NCI-H748 (cell line): ENCODE data around the gene HAND2.

Experiments used
- DNase-seq: peaks from one replicate; lab custom pipeline; 2025; ENCODE audit not compliant: unreplicated experiment; lab: John Stamatoyannopoulos, UW

The HAND2 gene

DNA sequence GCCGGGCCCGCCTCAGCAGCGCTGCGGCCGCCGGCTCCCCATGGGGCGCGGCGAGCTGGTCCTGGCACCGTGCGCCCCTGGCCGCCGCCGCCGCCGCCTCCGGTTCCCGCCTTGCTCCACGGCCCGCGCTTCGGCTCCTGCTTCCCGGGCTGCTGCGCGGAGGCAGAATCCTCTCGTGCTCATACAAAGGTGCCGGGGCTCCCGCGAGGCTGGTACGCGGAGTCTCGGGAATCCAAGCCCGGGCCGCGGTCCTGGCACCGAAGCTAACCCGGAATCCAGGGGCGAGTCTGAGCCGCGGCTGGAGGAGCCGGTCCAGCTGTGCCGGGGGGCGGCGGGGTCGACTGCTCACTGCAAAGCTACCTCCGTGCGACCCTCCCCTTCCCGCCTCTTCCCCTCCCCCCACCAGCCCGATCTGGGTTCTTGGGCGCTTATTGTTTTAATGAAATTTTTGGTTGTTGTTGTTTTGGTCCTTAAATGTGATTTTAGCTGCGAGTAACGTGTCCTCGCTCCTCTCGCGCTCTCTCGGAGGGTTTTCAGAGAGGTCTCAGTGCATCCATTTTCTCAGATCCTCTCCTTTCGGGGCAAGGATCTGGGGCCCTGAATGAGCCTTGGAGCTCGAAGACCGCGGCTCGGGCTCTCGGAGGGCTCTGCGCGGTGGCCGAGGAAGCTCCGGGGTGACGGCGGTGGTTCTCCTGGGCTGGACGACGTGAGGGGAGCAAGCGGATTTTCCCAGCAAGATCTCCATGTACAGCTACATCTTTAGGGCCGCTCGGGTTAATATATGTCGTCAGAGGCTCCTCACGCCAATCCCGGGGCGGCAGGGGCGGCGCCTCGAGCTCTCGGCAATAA is at the start of gene HAND2:
Gene HAND2, minus strand, starts transcription at position 753 of the 849 bp plus-strand sequence. CDS start 940 bp downstream, outside the sequence.
- DNase-seq, result peak; percentile 86

DNA sequence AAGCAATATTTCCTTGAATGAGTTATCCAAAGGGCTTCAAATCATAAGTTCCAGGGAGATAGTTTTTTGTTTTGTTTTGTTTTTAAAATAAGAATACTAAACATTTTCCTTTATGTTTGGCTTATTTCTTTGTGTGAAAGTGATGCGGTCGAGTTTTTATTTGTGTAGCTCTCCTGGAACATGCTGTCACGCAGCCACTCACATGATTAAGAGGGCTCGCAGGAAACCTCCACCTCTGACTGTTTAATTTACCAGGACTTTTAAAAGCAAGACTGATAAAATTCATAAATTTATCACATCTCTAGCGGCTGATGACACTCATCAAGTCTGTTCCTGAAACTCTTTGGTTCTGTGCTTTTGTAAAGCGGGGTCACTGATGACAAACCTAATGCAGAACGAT is 48.9 kb upstream of the HAND2 start:
- no peak for DNase-seq

DNA sequence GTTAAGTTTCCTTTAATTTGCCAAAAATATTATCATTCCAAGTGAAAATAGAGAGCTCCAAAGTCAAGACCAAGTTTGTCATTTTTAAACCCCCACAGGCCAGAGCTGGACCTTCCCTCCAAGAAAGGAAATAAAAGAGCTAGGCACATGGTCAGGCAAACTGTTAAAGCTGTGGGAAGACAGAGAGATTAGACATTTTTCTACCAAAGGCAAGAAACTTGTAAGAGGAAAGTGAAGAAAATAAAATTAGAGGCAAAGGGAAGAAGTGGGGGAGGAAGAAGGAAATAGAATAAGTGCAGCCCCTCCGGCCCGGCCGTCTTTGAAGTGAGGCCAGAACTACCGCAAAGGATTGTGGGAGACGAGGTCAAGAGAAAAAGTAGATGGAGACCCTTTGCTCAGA is 47.9 kb upstream of the HAND2 start:
- DNase-seq, result no peak

DNA sequence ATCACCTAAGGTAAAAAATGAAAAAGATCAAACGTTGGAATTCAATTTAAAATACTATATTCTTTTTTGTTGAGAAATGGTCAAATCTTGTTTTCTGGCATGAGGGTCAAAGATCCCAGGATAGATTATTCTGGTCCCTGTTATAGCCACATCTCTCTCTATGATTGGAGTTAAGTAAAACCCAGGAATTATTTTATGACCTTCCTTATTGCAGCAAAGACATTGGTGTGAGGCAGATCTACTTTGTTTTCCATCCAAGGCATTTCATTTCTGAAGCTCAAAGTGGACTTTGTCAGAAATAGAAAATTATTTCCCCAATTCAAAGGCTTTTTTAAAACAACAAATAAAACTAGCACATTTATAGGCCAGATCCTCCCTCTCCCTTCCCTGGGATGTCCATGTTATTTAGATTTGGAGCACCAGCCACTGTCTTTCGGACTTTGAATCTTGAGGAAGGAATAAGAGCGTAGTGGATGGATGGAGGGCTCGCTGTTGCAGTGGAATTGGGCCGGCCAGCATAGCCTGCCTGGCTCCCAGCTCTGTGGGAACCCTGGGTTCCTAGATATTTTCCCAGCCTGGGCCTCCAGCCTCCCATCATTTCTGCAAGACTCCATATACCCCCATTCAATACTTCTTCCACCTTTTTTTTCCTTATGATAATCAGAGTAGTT is 45.6 kb upstream of the HAND2 start:
- DNase-seq, result no peak

DNA sequence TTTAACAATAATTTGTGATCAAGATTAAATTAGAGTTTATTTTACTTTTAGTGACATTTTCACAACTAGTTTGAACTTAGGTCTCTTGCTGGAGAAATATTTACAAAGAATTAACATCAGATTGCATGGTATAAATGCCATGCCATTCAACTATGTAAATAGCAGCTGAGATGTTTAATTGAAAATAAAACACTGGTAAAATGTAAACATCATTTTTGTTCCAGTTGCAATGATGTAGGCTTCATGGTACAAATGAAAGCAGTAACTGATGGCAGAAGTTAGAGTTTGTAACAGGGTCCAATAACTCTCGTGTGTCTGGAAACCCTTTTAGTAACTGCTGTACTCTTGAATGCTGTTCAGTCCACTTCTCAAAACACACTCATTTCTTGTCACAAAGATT is 43.7 kb upstream of the HAND2 start:
- peak; percentile 3 for DNase-seq

DNA sequence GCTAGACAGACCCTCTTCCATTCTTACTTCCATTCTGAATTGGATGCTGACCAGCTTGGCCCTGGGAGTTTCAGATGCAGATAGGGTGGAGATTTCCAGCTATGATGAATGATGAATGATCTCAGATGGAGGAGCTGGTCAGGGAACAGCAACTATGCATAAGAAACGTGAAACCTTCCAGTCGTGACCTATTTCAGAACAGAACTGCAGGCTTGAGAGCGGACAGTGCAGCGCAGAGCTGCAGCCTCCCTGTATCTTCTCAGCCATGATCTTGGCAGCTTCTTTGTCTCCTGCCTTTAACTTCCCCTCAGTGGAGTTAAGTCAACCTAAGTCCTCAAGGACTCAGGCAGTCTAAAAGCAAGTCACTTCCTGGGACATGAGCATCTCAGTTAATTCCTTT is 43.3 kb upstream of the HAND2 start:
- DNase-seq, result no peak

DNA sequence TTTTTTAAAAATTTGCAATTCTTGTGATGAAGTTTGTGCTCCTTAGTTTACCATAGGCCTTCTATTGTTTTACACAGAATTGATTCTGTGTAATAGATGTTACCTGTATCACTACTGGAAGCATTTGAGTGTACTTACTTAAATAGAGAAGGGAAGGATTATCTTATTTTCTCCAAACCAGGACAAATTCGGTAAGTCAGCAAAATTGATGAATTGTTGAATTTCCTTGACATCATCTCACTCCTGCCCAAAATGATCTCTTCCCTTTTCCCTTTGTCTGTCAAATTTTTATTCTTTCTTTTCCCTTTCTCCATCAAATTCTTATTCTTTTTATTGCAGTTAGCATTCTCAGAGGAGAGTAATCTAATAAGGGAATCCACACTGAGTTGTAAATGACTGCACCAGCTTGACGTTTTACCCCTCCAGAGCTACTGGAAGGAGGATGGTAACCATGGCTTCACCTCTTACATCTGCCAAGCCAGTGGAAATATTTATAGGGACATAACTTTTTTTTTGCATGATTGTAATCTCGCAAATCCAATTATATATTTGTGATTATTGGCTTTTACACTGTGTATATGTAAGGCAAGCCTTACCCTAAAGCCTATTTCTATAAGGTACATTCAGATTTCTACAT is 42.6 kb upstream of the HAND2 start:
- no peak for DNase-seq

DNA sequence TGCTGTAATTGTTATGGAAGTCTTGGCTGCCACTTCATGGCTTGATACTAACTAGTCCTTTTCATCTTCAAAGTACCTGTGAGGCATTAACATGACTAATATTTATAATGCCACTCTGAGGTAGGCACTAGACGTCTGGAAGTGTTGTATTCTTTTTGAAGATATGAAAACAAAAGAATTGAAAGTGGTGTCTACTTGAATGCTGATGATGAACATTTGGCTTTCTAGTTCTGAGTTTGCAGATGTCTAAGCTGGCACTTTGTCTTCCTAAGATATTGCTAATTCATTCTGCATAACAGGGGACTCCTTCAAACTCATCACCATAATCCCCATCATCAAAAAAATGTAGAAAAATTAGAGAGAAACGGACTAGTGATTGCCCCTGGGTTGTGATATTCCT is 41.6 kb upstream of the HAND2 start:
- no peak for DNase-seq

DNA sequence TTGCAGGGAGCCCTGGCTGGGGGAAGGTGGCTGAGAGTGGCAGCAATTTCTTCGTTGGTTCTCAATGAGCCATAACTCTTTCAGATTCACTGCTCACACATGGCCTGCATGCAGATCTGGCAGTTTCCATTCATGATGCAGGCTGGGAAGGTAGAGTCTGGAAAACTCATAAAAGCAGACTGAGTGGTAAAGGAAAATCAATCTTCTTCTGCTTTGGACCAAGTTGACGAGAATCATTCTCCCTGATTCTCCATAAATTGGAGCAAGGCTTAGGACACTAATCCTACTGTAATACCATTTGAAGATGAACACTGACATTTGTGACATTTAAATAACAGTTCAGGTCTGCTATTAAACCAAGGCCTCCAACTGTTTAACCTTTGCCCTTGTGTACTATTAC is 35.3 kb upstream of the HAND2 start:
- DNase-seq, result no peak

DNA sequence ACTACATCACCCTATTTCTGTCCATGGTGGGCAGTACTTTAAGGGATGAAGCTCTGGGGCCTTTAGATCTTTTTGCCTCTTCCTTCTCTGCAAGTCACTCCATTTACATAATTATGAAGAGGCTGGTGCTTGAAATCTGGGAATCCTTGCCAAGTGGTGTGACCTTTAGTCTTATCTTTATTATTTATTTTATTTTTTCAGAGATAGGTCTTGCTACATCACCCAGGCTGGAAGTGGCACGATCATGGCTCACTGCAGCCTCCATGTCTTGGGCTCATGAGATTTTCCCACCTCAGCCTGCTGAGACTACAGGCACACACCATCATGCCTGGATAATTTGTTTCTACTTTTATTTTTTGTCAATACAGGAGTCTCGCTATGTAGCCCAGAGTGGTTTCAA is 34.4 kb upstream of the HAND2 start:
- no peak for DNase-seq

DNA sequence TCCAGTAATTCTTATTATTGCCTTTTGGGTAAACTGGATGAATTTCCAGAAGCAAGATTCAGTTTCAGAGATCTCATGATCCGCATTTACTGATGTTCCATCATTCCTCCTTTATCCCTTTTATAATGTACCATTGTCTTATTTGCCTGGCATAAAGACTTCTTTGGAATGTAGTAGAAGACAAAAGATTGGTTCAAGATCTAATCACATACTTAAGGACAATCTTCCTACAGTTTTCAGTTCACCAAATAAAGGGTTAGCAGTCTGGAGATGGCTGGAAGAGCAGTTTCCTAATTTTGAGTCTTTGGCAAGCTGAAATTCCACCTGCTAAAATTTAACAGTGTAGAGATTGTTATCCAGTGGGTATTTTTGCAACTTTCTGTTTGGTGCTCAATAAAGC is 30.9 kb upstream of the HAND2 start:
- DNase-seq, result no peak

DNA sequence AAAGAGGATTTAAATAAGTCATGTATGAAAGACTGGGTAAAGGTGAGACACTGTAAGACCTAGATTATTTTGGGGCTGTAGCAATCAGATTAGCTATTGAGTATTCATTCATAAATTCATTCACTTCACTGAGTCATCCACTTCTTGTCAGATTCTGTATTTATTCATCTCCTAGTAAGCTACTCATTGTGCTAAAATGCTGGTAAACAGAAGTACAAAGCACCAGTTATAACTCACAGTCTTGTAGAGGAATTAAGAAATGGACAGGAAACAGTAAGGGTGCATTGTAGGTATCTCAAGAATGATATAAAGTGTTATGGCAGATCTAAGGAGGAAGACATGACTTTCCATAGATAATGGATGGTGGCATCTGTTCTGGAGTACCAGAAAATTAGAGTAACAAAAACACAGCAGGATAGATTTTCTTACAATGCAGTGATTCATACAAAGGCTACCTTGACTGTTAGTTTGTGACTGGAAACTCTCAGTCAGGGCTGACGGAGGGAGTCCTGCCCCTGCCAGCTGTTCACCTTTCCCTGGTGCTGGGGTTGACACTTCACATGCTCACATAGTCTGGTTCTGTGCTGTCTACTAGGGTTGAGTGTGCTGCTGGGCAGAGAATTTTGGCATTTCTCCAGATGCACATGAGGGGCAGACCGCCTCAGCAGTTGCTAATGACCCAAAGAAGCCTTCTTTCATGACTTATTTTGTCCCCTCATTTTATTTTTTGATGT is 26.5 kb upstream of the HAND2 start:
- DNase-seq, result peak; percentile 75

DNA sequence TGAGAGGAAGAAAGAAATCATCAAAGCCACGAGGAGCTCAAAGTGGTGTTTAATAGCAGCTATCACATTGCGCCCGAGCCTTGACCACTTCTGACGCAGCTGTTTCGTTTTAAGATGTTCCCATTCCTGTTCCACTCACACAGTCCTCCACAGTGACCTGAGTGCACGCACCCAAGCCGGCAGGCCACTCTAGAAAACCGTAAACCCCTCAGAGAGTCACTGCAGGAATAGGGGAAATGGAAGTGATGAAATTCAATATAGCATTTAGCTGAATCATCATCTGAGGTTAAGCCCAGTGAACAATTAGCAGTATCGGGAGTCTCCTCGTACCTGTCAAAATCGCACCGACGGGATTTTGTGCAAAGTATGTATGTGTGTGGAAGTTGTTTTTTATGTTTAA is 17.9 kb upstream of the HAND2 start:
- DNase-seq, result peak; percentile 52

DNA sequence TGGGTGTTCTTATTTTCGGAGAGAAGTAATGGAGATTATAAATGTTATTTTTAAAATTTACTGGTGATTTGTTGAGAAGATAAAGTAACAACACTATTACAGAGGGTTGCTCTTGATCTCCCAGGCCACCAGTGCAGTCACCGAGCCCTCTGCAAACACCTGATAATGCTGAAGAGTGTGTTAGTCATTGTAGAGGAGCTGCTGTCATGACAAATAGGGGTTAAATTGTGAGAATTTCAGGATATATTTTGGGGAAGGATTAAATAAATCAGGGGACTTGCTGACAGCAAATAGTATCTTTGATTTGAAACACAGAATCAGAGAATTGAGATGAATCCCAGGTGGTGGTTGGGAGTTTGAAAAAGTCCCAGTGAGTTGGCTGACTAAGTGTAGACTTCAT is 16.7 kb upstream of the HAND2 start:
- DNase-seq, result no peak

DNA sequence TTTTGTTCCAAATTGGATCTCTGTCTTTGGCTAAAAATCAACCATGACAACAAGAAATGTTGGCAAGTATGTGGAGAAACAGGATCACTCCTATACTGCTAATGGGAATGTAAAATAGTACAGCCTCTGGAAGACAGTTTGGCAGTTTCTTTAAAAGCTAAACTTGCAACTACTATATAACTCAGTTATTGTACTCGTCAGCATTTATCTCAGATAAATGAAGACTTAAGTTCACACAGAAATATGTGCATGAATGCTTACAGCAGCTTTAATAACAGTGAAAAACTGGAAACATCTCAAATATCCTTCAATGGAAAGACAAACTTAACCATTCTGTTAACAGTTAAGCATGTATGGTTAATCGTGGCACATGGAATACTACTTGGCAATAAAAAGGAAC is 15.4 kb upstream of the HAND2 start:
- no peak for DNase-seq

DNA sequence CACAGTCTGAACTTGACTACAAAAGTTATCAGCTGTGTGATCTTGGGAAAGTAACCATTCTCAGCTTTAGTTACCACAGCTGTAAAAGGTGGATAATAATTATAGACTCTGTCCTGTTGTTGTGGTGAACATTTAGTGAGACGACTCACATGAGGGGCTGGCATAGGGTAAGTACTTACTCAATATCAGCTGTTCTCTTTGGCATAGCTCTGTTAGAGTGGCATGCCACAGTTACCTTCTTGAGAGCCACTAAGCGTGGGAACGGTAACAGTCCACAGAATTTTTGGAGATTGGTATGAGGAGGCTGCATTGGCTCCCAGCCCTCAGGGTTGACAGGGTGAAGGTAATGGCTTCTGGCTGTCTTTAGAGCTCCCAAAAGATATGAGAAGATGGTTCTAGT is 13.2 kb upstream of the HAND2 start:
- no peak for DNase-seq

DNA sequence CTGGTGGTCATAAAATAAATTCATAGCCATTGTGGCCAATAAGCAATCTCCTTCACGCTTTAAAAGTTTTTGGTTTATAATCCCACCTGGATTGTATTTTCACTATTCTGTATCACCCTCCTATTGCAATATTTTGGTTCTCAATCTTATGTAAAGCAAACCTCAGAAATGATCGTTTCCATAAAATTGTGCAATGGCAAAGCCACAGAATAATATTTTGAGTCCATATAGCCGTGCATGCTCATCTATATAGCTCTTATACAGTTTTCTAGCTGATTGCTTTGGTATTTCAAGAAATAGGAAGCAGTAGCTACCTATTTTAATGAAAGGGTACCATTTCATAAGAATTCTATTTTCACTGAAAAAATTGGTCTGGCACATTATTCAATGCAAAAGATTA is 10.0 kb upstream of the HAND2 start:
- no peak for DNase-seq

DNA sequence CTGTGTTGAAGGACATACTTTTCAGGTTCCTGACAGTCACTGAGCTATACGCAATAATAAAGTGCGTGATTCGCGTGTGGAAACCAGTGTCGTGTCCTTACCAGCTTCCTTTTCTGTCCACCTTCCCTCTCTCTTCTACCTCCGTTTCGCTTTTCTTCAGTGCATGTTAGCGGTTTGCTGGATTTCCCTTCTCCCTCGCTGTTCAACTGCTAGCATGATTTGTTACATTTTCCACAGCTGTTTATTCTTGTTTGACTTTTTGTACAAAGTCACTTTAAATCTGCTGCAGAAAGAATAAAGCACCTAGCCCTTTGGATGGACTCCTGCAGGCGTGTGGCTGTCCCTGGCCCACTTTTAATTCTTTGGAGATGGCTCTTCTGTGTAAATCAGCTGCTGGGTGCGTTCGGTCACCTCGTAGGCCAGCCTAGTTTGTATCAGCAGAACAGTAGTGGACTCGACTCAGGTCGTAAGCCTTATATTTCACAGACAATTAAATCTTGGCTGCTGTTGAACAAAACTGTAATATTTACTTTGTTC is 8.9 kb upstream of the HAND2 start:
- DNase-seq, result peak; percentile 66

DNA sequence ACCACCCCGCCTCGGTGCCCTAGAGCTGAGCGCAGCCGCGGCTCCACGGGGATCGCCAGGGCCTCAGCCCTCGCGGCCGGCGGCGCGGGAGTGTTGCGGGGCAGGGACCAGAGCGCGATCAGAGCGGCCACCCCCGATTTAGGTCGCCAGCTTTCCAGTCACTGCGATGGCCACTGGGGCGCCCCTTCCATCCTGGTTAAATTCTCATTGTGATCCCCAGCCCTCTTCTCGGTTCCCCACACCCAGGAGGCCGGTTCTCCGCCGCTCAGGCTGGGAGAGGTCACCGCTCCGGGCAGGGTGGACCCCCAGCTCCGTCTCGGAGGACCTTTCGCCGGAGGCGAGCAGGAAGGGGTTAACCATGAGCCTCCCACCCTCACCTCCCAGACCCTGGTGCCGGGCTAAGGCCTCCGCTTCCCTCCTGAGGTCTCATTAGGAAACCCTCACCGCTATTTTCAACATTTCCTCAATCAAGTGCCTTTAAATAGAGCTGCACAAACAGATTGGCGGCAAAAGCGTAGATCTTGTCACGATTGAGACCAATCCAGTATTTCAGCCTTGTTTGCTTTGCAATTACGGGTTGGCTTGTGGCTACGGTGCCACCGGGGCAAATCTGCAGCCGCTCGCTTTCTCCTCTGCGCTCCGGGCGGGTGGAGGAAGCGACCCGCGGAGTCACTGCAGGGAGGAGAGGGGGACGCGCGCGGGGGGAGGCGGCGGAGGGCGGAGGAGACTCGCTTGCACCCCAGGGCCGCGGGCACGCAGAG is 8.3 kb upstream of the HAND2 start:
- DNase-seq, result peak; percentile 94

DNA sequence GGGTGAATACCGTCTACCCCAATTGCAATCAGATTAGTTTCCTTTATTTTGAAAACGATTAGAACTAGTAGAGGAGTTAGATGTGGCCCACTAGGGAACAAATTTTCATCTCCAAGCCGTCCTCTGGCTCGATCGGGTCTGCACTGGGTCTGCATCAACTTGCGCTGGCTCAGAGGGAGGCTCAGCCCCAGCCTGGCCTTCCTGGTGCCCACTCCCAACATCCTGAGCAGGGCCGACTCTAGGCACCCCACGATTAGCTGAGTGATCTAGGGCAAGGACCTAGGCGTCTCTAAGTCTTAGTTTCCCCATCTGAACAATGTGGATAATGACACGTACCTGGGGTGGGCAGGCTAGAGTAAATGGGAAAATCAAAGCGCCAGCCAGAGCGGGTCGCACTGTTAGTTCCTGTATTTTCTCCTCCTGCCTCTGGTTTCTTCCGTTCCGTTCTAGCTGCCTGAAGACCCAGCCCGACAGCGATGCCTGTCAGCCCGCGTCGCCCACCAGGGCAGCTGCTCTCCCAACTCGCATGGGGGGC is 7.7 kb upstream of the HAND2 start:
- no peak for DNase-seq
